HG02678 (cell line): ENCODE results near the gene UGT3A1.

ENCODE experiments used
- ATAC-seq: cut with Tn5 transposase; IDR thresholded peaks from one replicate; pipeline ENCODE4 v1.9.1; 2021; ENCODE audit warnings: mild to moderate bottlenecking, moderate library complexity; ENCODE audit not compliant: unreplicated experiment

The UGT3A1 gene

GRCh38 chr5:35908814-35909213 lies 82.4 kb downstream of the UGT3A1 start:
- no peak for ATAC-seq

GRCh38 chr5:35908228-35908627 lies 83.0 kb downstream of the UGT3A1 start:
- ATAC-seq: no peak

GRCh38 chr5:35904443-35905132 lies 86.6 kb downstream of the UGT3A1 start:
- peak; percentile 58 for ATAC-seq

GRCh38 chr5:35903631-35904203 lies 87.5 kb downstream of the UGT3A1 start:
- ATAC-seq: no peak

- peak; percentile 46 for ATAC-seq
Measured at GRCh38 chr5:35902046-35902672, 89.0 kb downstream of the UGT3A1 start.
